PC-3 (cell line): ENCODE measurements around the gene STX18.

ENCODE experiments used
- EZH2 ChIP-seq: fragments of 300-600 bp; sonication (generic); IDR thresholded peaks from one replicate; pipeline ENCODE4 v1.6.1; 2017; ENCODE audit warnings: antibody characterized with exemption, mild to moderate bottlenecking, low read length; ENCODE audit not compliant: unreplicated experiment
- TF ChIP-seq, protein P1 (sequence below): fragments of 300-600 bp; sonication (generic); conservative IDR thresholded peaks from 2 replicates; pipeline ENCODE4 v1.5.1; 2017; ENCODE audit warnings: antibody characterized with exemption, low read depth, mild to moderate bottlenecking, low read length

DNA sequence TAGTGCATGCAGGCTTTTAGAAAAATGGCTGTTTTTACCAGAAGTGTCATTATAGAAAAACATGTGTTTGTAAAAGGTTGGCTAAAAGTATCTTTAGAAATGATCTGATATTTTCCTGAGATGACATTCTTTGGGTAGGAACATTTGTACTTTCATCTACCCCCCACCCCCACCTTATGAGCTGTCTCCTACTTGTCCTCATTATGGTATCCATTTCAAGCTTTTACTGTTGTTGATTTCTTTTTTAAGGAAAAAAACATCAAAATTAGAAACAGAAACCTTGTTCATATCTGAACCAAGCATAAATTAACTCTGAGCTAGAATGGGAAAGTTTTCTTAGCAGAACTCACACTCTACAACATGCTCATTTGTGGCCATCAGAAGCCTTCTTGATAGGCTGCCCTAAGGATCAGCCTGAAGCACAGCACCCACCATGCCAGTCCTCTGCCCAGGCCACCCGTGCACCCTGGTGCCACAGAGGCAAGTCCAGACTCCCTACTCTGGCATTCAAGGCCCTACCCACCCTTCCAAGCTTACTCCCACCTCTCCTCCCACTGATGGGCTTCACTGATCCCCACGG, 105.5 kb downstream of the STX18 start:
- TF ChIP-seq, protein P1, sequence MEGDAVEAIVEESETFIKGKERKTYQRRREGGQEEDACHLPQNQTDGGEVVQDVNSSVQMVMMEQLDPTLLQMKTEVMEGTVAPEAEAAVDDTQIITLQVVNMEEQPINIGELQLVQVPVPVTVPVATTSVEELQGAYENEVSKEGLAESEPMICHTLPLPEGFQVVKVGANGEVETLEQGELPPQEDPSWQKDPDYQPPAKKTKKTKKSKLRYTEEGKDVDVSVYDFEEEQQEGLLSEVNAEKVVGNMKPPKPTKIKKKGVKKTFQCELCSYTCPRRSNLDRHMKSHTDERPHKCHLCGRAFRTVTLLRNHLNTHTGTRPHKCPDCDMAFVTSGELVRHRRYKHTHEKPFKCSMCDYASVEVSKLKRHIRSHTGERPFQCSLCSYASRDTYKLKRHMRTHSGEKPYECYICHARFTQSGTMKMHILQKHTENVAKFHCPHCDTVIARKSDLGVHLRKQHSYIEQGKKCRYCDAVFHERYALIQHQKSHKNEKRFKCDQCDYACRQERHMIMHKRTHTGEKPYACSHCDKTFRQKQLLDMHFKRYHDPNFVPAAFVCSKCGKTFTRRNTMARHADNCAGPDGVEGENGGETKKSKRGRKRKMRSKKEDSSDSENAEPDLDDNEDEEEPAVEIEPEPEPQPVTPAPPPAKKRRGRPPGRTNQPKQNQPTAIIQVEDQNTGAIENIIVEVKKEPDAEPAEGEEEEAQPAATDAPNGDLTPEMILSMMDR = no peak
- TF ChIP-seq EZH2 = no peak
